GM19035 (cell line): ENCODE results near the gene PRAMEF13.
"Not testable (repeated sequence)": the region's sequence is repeated elsewhere in the genome, so short reads cannot be mapped to it uniquely, and the experiment has no call there.

Experiments
- ATAC-seq: cut with Tn5 transposase; IDR thresholded peaks from one replicate; pipeline ENCODE4 v1.9.1; 2021; ENCODE audit not compliant: unreplicated experiment

The PRAMEF13 gene

DNA sequence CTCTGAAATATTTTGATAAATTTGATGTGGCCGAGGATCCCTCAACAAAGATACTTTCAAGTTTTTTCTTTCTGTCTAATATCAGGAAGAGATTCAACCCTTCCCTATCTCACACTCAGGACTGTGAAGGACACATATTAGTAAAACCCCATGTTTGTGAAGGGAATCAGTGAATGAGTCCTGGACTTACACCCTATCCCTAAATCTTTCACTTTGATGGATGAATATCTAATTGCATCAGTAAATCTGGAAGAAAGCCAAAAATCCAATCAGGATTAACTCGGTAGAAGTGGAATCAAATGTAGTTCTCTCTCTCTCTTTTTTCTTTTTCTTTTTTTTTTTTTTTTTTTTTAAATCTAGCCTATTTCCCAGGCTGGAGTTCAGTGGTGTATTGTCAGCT, 29.7 kb downstream of the PRAMEF13 start, which contains the start of gene PRAMEF9:
Gene PRAMEF9, plus strand, starts transcription at position 301 of the 400 bp plus-strand sequence. CDS start 3,433 bp downstream, outside the sequence.
- not testable (repeated sequence) for ATAC-seq

DNA sequence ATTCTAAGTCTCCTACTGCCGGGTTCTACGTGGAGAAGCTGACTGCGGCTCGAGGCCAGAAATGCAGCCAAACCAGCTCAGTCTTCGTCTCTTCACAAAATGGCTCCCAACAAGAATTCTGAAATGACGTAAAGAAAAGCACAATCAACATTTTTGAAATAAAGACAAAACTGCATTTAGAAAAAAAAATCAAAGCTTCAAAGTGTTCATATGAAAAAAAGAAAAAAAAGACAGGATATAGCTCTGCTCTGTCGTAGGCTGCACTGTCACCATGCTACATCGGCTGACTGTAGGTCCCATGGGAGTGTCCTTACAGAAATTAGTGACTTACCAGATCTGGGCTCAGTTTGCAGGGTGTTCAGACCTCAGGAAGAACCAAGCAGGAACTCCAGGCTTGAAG, 35.7 kb downstream of the PRAMEF13 start, which contains the start of gene HNRNPCL4:
Gene HNRNPCL4, minus strand, starts transcription at position 101 of the 400 bp plus-strand sequence. CDS start 164 bp downstream, outside the sequence.
- ATAC-seq, result not testable (repeated sequence)

DNA sequence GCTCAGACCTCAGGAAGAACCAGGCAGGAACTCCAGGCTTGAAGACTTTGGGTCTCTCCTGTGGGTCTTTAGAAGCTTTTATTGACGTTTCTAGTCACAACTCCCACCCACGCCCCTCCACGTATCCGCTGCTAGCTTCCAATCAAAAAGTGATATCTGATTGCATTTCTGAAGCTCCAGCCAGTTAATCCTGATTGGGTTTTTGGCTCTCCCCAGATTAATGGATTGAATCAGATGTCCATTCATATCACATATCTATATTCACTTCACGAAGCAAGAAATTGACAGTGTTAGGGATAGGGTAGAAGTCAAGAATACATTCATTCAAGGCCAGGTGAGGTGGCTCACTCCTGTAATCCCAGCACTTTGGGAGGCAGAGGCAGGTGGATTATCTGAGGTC, 45.3 kb downstream of the PRAMEF13 start, which contains the start of gene PRAMEF26:
Gene PRAMEF26, minus strand, starts transcription at position 101 of the 400 bp plus-strand sequence. CDS start 2,914 bp downstream, outside the sequence.
- ATAC-seq, result not testable (repeated sequence)
